ENCODE data around the gene SH3PXD2A. TPM values are rescaled to one million over a fixed set of nuclear protein-coding genes. Genes with fewer than 3 reads are reported as not detected.

The SH3PXD2A gene
- total RNA-seq, 1 donor, result 58.3 TPM

GRCh38 chr10:103836273-103836672 lies 19.1 kb downstream of the SH3PXD2A start:
- no peak for DNase-seq (ENCODE audit: low read depth)
- no peak overlapping the region for H3K4me3 ChIP-seq (ENCODE audit: low read depth, low read length)
- no peak for TF ChIP-seq CTCF (IDR thresholded peaks at IDR 0.05; ENCODE audit: insufficient read depth, low read depth, low read length)

GRCh38 chr10:103835096-103836050 lies 20.0 kb downstream of the SH3PXD2A start:
- peak; percentile 88 for DNase-seq (ENCODE audit: low read depth)
- H3K4me3 ChIP-seq (ENCODE audit: low read depth, low read length), result no peak overlapping the region
- no peak for TF ChIP-seq CTCF (IDR thresholded peaks at IDR 0.05; ENCODE audit: insufficient read depth, low read depth, low read length)

GRCh38 chr10:103834436-103835095 lies 20.8 kb downstream of the SH3PXD2A start:
- DNase-seq (ENCODE audit: low read depth), result no peak
- no peak overlapping the region for H3K4me3 ChIP-seq (ENCODE audit: low read depth, low read length)
- TF ChIP-seq CTCF (IDR thresholded peaks at IDR 0.05; ENCODE audit: insufficient read depth, low read depth, low read length), result no peak

- DNase-seq (ENCODE audit: low read depth), result peak; percentile 52
- no peak overlapping the region for H3K4me3 ChIP-seq (ENCODE audit: low read depth, low read length)
- no peak for TF ChIP-seq CTCF (IDR thresholded peaks at IDR 0.05; ENCODE audit: insufficient read depth, low read depth, low read length)
These were observed 21.5 kb downstream of the SH3PXD2A start for GRCh38 chr10:103833731-103834365.

- H3K4me3 ChIP-seq (ENCODE audit: low read depth, low read length), result no peak overlapping the region
- no peak for DNase-seq (ENCODE audit: low read depth)
- no peak for TF ChIP-seq CTCF (IDR thresholded peaks at IDR 0.05; ENCODE audit: insufficient read depth, low read depth, low read length)
These were observed 22.6 kb downstream of the SH3PXD2A start for GRCh38 chr10:103832806-103833205.

GRCh38 chr10:103829838-103830465 lies 25.4 kb downstream of the SH3PXD2A start:
- H3K4me3 ChIP-seq (ENCODE audit: low read depth, low read length), result no peak overlapping the region
- no peak for TF ChIP-seq CTCF (IDR thresholded peaks at IDR 0.05; ENCODE audit: insufficient read depth, low read depth, low read length)
- DNase-seq (ENCODE audit: low read depth), result no peak

Measured in fibroblast of villous mesenchyme (primary cell).